ENCODE measurements around the gene LPCAT1.

The LPCAT1 gene

DNA sequence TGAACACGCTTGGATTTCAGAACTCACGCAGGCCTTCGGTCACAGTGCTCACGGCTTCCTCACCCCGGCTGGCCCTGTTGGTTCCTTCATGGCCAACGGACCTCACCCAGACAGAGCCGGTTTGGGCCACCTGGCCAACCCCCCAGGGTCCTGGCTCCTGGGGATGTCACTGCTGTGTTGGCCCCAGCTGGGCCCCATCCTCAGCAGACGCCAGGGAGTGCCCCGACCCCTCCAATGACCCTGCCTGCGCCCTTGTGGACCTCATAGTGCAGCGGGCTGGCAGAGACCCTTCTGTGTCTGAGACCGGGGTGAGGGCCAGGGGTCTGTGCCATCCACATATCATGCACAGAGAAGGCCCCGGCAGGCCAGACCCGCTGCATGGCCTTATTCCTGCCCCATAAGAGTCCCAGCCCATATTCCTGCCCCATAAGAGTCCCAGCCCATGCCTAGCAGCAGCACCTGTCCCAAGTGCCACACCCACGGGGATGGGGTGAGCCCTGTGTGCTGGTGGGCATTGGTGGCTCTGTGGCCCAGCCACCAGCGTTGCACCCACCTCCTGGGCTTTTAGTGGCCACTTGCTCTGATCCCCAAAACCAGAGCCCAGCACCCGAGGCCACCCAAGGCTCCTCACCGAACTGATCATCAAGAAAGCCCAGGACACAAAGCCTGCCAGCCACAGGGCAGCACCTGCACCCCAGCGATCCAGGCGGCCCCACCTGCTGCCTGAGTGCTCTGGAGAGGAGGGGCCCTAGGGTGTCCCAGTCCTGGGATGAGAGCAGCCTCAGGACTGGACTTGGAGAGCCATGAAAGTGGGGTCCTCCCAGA lies 1.3 kb upstream of the LPCAT1 start:
- H3K4me3 ChIP-seq (ENCODE audit: low read depth, low read length): no peak overlapping the region
- DNase-seq (ENCODE audit: low read depth, low spot score): no peak
- in situ Hi-C loops (cut with HindIII; ENCODE audit: low sequenced_read_pairs): no loop called here
- no peak for TF ChIP-seq CTCF (IDR thresholded peaks at IDR 0.05; ENCODE audit: low read depth, low read length)

DNA sequence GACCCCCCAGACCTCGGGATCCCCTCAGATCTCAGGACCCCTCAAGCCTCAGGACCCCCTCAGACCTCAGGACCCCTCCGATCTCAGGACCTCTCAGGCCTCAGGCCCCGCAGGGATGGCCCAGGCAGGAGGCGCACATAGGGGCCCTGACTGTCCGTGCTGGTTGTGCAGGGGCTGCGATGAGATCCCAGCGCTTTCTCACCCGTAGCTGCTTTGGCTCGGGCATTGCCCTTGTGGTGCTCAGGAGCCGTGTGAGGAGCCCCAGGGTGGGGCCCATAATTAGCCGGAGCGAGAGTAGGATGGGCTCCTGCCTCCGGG lies 680 bp upstream of the LPCAT1 start:
- in situ Hi-C loops (cut with HindIII; ENCODE audit: low sequenced_read_pairs): no loop called here
- no peak for DNase-seq (ENCODE audit: low read depth, low spot score)
- H3K4me3 ChIP-seq (ENCODE audit: low read depth, low read length): peak overlapping the region; percentile 64
- no peak for TF ChIP-seq CTCF (IDR thresholded peaks at IDR 0.05; ENCODE audit: low read depth, low read length)

DNA sequence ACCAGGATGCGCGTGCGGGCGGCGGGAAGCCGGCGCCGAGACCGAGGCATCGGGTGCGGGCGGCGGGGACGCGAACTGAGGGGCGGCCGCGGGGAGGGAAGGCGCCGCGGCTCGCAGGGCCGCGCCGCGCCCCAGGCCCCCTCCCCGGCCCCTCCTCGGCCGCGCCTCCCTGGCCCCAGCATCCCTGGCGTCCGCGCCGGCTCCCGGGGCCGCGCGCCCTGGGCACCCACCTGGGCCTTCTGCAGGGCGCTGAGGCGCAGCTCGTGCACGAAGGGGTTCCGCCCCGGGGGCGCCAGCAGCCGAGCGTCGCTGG lies 324 bp downstream of the LPCAT1 start:
- no peak for TF ChIP-seq CTCF (IDR thresholded peaks at IDR 0.05; ENCODE audit: low read depth, low read length)
- in situ Hi-C loops (cut with HindIII; ENCODE audit: low sequenced_read_pairs): no loop called here
- no peak for DNase-seq (ENCODE audit: low read depth, low spot score)
- H3K4me3 ChIP-seq (ENCODE audit: low read depth, low read length): peak overlapping the region; percentile 64

GRCh38 chr5:1522601-1523479 lies 920 bp downstream of the LPCAT1 start:
- in situ Hi-C loops (cut with HindIII; ENCODE audit: low sequenced_read_pairs): no loop called here
- DNase-seq (ENCODE audit: low read depth, low spot score): no peak
- no peak for TF ChIP-seq CTCF (IDR thresholded peaks at IDR 0.05; ENCODE audit: low read depth, low read length)
- H3K4me3 ChIP-seq (ENCODE audit: low read depth, low read length): peak overlapping the region; percentile 64

GRCh38 chr5:1521671-1522600 lies 1.8 kb downstream of the LPCAT1 start:
- peak; percentile 84 for DNase-seq (ENCODE audit: low read depth, low spot score)
- H3K4me3 ChIP-seq (ENCODE audit: low read depth, low read length): peak overlapping the region; percentile 64
- TF ChIP-seq CTCF (IDR thresholded peaks at IDR 0.05; ENCODE audit: low read depth, low read length): no peak
- in situ Hi-C loops (cut with HindIII; ENCODE audit: low sequenced_read_pairs): no loop called here

DNA sequence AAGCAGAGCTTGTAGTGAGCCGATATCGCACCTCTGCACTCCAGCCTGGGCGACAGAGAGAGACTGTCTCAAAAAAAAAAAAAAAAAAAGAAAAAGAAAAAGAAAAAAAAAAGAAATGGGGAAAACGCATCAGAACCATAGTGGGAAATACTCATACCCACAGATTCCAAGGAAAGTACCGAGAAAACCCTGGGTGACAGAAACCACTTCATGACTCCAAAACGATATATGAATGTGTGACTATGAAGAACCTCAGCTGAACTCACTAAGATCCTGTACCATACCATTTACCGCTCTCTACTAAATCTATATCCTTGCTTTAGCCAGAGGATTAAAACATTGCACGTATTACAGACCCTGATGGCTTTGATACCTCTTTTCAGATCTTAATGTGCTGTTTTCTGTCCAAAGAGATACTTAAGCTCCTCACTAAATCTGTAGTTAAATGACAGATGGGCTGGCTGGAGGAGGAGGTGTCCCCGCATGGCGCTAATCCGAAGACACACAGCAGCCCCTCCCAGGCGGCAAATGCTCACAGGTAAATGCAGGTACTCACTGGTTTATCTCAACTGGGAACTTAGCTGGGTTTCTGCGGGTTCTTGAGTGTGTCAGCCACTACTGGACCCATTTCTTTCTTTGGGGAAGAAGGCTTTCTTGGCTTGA lies 2.8 kb downstream of the LPCAT1 start:
- DNase-seq (ENCODE audit: low read depth, low spot score): no peak
- in situ Hi-C loops (cut with HindIII; ENCODE audit: low sequenced_read_pairs): no loop called here
- no peak overlapping the region for H3K4me3 ChIP-seq (ENCODE audit: low read depth, low read length)
- no peak for TF ChIP-seq CTCF (IDR thresholded peaks at IDR 0.05; ENCODE audit: low read depth, low read length)
